GM12874 (cell line): ENCODE data around the gene RHBDL1.

Experiments used
- TF ChIP-seq, protein P1 (sequence below): IDR thresholded peaks from 2 replicates; pipeline ENCODE4 v1.5.1; 2011; ENCODE audit warnings: low read depth, mild to moderate bottlenecking, control low read depth, low read length, moderate library complexity; ENCODE audit not compliant: insufficient read depth

The RHBDL1 gene

GRCh38 chr16:698911-699671 is 23.6 kb downstream of the RHBDL1 start:
- TF ChIP-seq, protein P1, sequence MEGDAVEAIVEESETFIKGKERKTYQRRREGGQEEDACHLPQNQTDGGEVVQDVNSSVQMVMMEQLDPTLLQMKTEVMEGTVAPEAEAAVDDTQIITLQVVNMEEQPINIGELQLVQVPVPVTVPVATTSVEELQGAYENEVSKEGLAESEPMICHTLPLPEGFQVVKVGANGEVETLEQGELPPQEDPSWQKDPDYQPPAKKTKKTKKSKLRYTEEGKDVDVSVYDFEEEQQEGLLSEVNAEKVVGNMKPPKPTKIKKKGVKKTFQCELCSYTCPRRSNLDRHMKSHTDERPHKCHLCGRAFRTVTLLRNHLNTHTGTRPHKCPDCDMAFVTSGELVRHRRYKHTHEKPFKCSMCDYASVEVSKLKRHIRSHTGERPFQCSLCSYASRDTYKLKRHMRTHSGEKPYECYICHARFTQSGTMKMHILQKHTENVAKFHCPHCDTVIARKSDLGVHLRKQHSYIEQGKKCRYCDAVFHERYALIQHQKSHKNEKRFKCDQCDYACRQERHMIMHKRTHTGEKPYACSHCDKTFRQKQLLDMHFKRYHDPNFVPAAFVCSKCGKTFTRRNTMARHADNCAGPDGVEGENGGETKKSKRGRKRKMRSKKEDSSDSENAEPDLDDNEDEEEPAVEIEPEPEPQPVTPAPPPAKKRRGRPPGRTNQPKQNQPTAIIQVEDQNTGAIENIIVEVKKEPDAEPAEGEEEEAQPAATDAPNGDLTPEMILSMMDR: no peak

GRCh38 chr16:700684-701584 is 25.5 kb downstream of the RHBDL1 start:
- TF ChIP-seq, protein P1: no peak

DNA sequence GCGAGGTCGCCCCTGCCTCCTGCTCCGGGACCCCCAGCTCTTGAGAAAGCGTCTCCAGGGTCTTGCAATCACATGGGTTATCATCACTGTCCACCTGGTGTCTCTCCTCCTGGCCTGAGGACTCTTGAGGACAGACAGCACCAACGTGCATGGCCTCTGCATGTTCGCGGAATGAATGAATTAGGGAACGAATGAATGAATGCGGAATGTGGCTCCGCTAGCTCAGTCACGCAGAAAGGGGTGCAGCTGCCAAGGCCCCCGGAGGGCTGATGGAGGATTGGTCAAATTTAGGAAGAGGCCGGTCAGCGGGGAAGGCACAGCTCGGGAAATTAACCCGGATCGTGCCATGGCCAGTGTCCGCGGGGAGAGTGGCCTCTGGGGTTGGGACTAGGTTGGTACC is 26.9 kb downstream of the RHBDL1 start:
- TF ChIP-seq, protein P1: no peak

DNA sequence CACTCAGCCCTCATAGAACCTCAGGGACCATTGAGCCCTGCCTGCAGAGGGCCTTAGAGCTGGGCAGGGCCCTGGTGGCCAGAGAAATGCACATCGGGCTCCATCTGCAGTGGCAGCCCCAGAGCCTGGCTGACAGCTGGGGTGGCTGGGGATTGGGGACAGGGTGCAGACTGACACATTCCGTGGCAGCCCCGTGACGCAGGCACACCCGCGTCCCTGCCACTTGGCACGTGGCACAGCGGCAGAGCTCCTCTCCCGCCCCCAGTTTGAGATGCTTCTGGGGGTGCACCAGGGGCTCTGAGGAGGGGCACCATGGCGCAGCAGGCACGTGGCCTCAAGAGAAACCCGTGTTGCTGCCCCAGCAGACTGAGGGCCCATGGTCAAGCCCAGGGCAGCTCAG is 27.9 kb downstream of the RHBDL1 start:
- TF ChIP-seq, protein P1: no peak

- TF ChIP-seq, protein P1: no peak
Measured at GRCh38 chr16:704047-704446, 28.6 kb downstream of the RHBDL1 start.

GRCh38 chr16:704552-705380 is 29.3 kb downstream of the RHBDL1 start:
- TF ChIP-seq, protein P1: no peak
